Peyer's patch (tissue), 4 donors: ENCODE results near the gene UBAC2. TPM values are rescaled to one million over a fixed set of nuclear protein-coding genes. Genes with fewer than 3 reads are reported as not detected.
"Not testable (repeated sequence)": the region's sequence is repeated elsewhere in the genome, so short reads cannot be mapped to it uniquely, and the experiment has no call there.

Experiments
- DNase-seq, 3 donors: peaks; one replicate each; pipeline ENCODE4 v3.0.0-alpha.2; 2017 to 2019
- H3K27ac ChIP-seq, 4 donors: fragments of 200-600 bp; sonication (generic); one replicate each; pipeline ENCODE4 v1.5.1; 2016 to 2019
- H3K27me3 ChIP-seq, 2 donors: fragments of 200-600 bp; sonication (generic); one replicate each; pipeline ENCODE4 v1.5.1; 2019
- H3K36me3 ChIP-seq, 3 donors: fragments of 200-600 bp; sonication (generic); one replicate each; pipeline ENCODE4 v1.5.1; 2016 to 2019
- H3K4me1 ChIP-seq, 4 donors: fragments of 200-600 bp; sonication (generic); one replicate each; pipeline ENCODE4 v1.5.1; 2016 to 2019
- H3K4me3 ChIP-seq, 4 donors: fragments of 200-600 bp; sonication (generic); 1 replicate in 3 of 4; 2 replicates in 1 of 4; pipeline ENCODE4 v1.5.1; 2016 to 2019; ENCODE audit warnings: mild to moderate bottlenecking in 1 of 4
- H3K9me3 ChIP-seq, 4 donors: fragments of 200-600 bp; sonication (generic); one replicate each; pipeline ENCODE4 v1.5.1; 2016 to 2019; ENCODE audit warnings: mild to moderate bottlenecking in 1 of 4
- CTCF ChIP-seq, 6 experiments: fragments of 450-650 bp in 4 of 6; fragments of 200-600 bp in 2 of 6; sonication (generic) in 1 of 6; IDR thresholded peaks; one replicate each; pipeline ENCODE4 v1.5.1; 2017 to 2019; ENCODE audit warnings: antibody characterized with exemption in 6 of 6, mild to moderate bottlenecking in 3 of 6, moderate library complexity in 1 of 6
- POLR2A ChIP-seq, 2 donors: fragments of 450-650 bp; IDR thresholded peaks; one replicate each; pipeline ENCODE4 v1.5.1; 2017; ENCODE audit warnings: antibody characterized with exemption in 2 of 2, mild to moderate bottlenecking in 2 of 2, moderate library complexity in 2 of 2
- total RNA-seq, 4 donors: library from RNA; depleted of rRNA; stranded (reverse); fragments of >200 nt; gene quantifications; one replicate each; pipeline ENCODE4 v1.1.0, GENCODE V29; 2016

UBAC2 gene
- total RNA-seq, 4 donors from 2014 or later, result 38.8 to 67.8 (median 63.4) TPM

- peak overlapping the region in 1 of 4 donors; percentile 2 for H3K27ac ChIP-seq
- H3K9me3 ChIP-seq, result no peaks in the 10 kb centered on the region
- TF ChIP-seq POLR2A (IDR thresholded peaks at IDR 0.05) (no peak), CTCF (IDR thresholded peaks at IDR 0.05) (no peak)
- peaks cover 0 to 26% (median 5%) of the 10 kb centered on the region in 4 donors for H3K4me1 ChIP-seq
- H3K36me3 ChIP-seq, result no peaks in the 10 kb centered on the region
- no peak overlapping the region for H3K4me3 ChIP-seq
- H3K27me3 ChIP-seq, result no peaks in the 10 kb centered on the region
- DNase-seq, result no peak
Observed at GRCh38 chr13:99227331-99227900, 26.8 kb downstream of the UBAC2 start.

- H3K27me3 ChIP-seq, result no peaks in the 10 kb centered on the region
- TF ChIP-seq CTCF (IDR thresholded peaks at IDR 0.05), result no peak
- TF ChIP-seq POLR2A (IDR thresholded peaks at IDR 0.05), result no peak
- H3K36me3 ChIP-seq, result no peaks in the 10 kb centered on the region
- H3K4me3 ChIP-seq, result no peak overlapping the region
- no peak for DNase-seq
- H3K27ac ChIP-seq, result peak overlapping the region in 2 of 4 donors; percentile 48 to 63
- H3K4me1 ChIP-seq, result peaks cover 0 to 26% (median 5%) of the 10 kb centered on the region in 4 donors
- H3K9me3 ChIP-seq, result no peaks in the 10 kb centered on the region
Observed at GRCh38 chr13:99227909-99228688, 27.4 kb downstream of the UBAC2 start.

- TF ChIP-seq POLR2A (IDR thresholded peaks at IDR 0.05) (no peak), CTCF (IDR thresholded peaks at IDR 0.05) (no peak)
- no peaks in the 10 kb centered on the region for H3K9me3 ChIP-seq
- no peak for DNase-seq
- H3K27me3 ChIP-seq, result no peaks in the 10 kb centered on the region
- peaks cover 0 to 26% (median 5%) of the 10 kb centered on the region in 4 donors for H3K4me1 ChIP-seq
- H3K27ac ChIP-seq, result peak overlapping the region in 3 of 4 donors; percentile 13 to 63 (median 48)
- no peak overlapping the region for H3K4me3 ChIP-seq
- H3K36me3 ChIP-seq, result no peaks in the 10 kb centered on the region
Observed at GRCh38 chr13:99228737-99229691, 28.4 kb downstream of the UBAC2 start.

- not testable (repeated sequence) for H3K9me3 ChIP-seq, H3K4me3 ChIP-seq, H3K27me3 ChIP-seq, H3K36me3 ChIP-seq, DNase-seq
- Histone ChIP-seq H3K4me1 (peaks cover 0 to 26% (median 5%) of the 10 kb centered on the region in 4 donors), H3K27ac (peak overlapping the region in 1 of 4 donors; percentile 40)
Observed at GRCh38 chr13:99230588-99230987, 29.9 kb downstream of the UBAC2 start.

- no peaks in the 10 kb centered on the region for H3K27me3 ChIP-seq
- TF ChIP-seq CTCF (IDR thresholded peaks at IDR 0.05) (no peak), POLR2A (IDR thresholded peaks at IDR 0.05) (no peak)
- peaks cover 0 to 26% (median 5%) of the 10 kb centered on the region in 4 donors for H3K4me1 ChIP-seq
- no peak overlapping the region for H3K4me3 ChIP-seq
- DNase-seq, result no peak
- no peaks in the 10 kb centered on the region for H3K36me3 ChIP-seq
- H3K27ac ChIP-seq, result peak overlapping the region in 1 of 4 donors; percentile 17
- no peaks in the 10 kb centered on the region for H3K9me3 ChIP-seq
Observed at GRCh38 chr13:99230991-99231390, 30.3 kb downstream of the UBAC2 start.
